Inferior parietal cortex (tissue), 1 donor: ENCODE results near the gene SOX3.

ENCODE experiments used
- DNase-seq: peaks from one replicate; pipeline ENCODE4 v3.0.0-alpha.2; 2016; ENCODE audit errors: extremely low spot score

Gene SOX3

DNA sequence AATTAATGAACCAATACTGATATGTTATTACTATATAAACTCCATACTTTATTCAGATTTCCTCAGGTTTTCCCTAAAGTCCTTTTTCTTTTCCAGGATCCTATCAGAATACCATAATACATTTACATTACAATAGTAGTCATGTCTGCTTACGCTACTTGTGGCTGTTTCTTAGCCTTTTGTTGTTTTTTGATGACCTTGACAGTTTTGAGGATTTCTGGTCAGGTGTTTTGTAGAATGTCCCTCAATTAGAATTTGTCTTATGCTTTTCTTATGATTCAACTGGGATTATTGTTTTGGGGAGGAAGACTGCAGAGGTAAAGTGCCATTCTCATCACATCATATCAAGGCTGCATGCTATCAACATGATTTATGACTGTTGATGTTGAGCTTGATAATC, 9.1 kb downstream of the SOX3 start:
- DNase-seq = no peak

GRCh38 chrX:140492066-140492994, 12.5 kb downstream of the SOX3 start:
- DNase-seq = no peak

GRCh38 chrX:140480765-140481164, 24.1 kb downstream of the SOX3 start:
- DNase-seq = no peak

DNA sequence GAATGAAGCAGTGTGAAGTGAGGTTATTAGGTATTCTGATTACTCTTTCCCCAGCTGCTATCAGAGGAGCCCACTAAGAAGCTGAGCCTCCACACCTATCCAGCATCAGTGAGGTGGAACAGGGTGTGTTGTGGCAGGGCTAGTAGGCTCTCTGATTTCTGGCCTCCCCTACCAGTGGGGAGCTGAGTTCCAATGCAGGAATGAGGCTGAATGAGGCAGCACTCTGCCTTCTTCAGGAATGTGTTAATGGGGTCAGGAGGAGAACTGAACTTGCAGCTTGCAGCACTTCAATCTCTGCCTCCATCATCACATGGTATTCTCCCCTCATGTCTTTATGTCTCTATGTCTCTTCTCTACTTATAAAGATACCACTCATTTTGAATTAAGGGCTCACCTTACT, 26.9 kb downstream of the SOX3 start:
- no peak for DNase-seq

DNA sequence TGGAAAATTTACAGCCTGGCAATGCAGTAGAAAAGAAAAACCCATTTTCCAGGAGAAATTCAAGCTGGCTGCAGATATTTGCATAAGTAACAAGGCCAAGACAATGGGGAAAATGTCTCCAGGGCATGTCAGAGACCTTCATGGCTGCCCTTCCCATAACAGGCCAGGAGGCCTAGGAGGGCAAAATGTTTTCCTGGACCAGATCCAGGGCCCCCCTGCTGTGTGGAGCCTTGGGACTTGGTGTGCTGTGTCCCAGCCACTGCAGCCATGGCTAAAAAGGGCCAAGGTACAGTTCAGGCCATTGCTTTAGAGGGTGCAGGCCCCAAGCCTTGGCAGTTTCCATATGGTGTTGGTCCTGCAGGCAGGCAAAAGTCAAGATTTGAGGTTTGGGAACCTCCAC, 29.8 kb downstream of the SOX3 start:
- DNase-seq = no peak

GRCh38 chrX:140467211-140467610, 37.7 kb downstream of the SOX3 start:
- DNase-seq = no peak
